HepG2 (cell line): ENCODE measurements around the gene CHAF1B. TPM values are rescaled to one million over a fixed set of nuclear protein-coding genes. Genes with fewer than 3 reads are reported as not detected.

ENCODE experiments used
- ATAC-seq: fragments of 200-7000 bp; cut with Tn5 transposase; 3 replicates; pipeline ENCODE4 v1.9.1; 2020; ENCODE audit warnings: mild to moderate bottlenecking, moderate library complexity
- BruUV-seq: library from RNA; stranded (reverse); fragments of 400-500 nt; replicated peaks from 2 replicates; lab custom pipeline; 2021; lab: Mats Ljungman, UMichigan
- CTCF ChIA-PET: fragments of 300-600 bp; formaldehyde crosslinking; extraction: SDS; loops from one replicate; lab custom pipeline; 2021; ENCODE audit warnings: low total read pairs, inconsistent platforms, low intra/inter-chr PET ratio; lab: Yijun Ruan, JAX
- POLR2A ChIA-PET: fragments of 350-600 bp; sonication (Branson Sonifier 250); formaldehyde crosslinking; loops from one replicate; lab custom pipeline; 2020; ENCODE audit warnings: antibody characterized with exemption, inconsistent platforms; lab: Yijun Ruan, JAX
- DNase-seq: peaks from one replicate; pipeline ENCODE4 v3.0.0-alpha.2; 2015; ENCODE audit warnings: low spot score
- FAIRE-seq: peaks from 3 replicates; lab custom pipeline; 2011; peaks lifted over from hg19 to GRCh38; lab: Jason Lieb, UNC
- H2AFZ ChIP-seq: one replicate; pipeline ENCODE4 v1.6.1; 2011; ENCODE audit warnings: low read length, inconsistent platforms
- H3K27ac ChIP-seq: fragments of 300-600 bp; 3 replicates; pipeline ENCODE4 v1.8.0; 2011; ENCODE audit warnings: mixed run types, mild to moderate bottlenecking, mixed read lengths, low read length, inconsistent platforms; ENCODE audit not compliant: insufficient read depth; ENCODE audit errors: extremely low read length
- H3K27me3 ChIP-seq, 2 experiments: fragments of 200-600 bp in 1 of 2; 2 replicates in 1 of 2; 3 replicates in 1 of 2; pipeline versions ENCODE4 v1.6.0 to v1.8.0; 2011; ENCODE audit warnings: low read length in 2 of 2, mild to moderate bottlenecking in 2 of 2, moderate library complexity in 2 of 2, inconsistent platforms in 1 of 2; ENCODE audit not compliant: insufficient read depth in 2 of 2, control insufficient read depth in 1 of 2
- H3K36me3 ChIP-seq, 2 experiments: fragments of 200-600 bp in 1 of 2; replicated peaks in 1 of 2; 2 replicates in 1 of 2; 3 replicates in 1 of 2; pipeline versions ENCODE4 v1.5.1 to v1.8.0; 2011; ENCODE audit warnings: low read length in 2 of 2, inconsistent platforms in 1 of 2; ENCODE audit not compliant: insufficient read depth in 2 of 2, control insufficient read depth in 1 of 2
- H3K4me1 ChIP-seq: 2 replicates; pipeline ENCODE4 v1.5.1; 2012; ENCODE audit warnings: low read length, inconsistent platforms; ENCODE audit not compliant: insufficient read depth
- H3K4me2 ChIP-seq: 2 replicates; pipeline ENCODE4 v1.6.0; 2011; ENCODE audit warnings: low read depth, low read length, inconsistent platforms
- H3K4me3 ChIP-seq, 3 experiments: fragments of 200-600 bp in 1 of 3; sonication (generic), shearing (Covaris generic) in 1 of 3; replicated peaks in 1 of 3; 2 replicates each; pipeline ENCODE4 v1.5.1; 2011 to 2016; ENCODE audit warnings: low read length in 3 of 3, inconsistent platforms in 2 of 3, low read depth in 2 of 3, mild to moderate bottlenecking in 2 of 3, control low read depth in 1 of 3, mixed read lengths in 1 of 3; ENCODE audit not compliant: insufficient read depth in 1 of 3
- H3K79me2 ChIP-seq: one replicate; pipeline ENCODE4 v1.6.1; 2011; ENCODE audit warnings: low read length, inconsistent platforms; ENCODE audit not compliant: insufficient read depth
- H3K9ac ChIP-seq: 2 replicates; pipeline ENCODE4 v1.6.0; 2011; ENCODE audit warnings: mild to moderate bottlenecking, low read depth, low read length, inconsistent platforms; ENCODE audit not compliant: insufficient read depth
- H3K9me3 ChIP-seq: 2 replicates; pipeline ENCODE4 v1.5.1; 2012; ENCODE audit warnings: mild to moderate bottlenecking, low read length
- H4K20me1 ChIP-seq: 2 replicates; pipeline ENCODE4 v1.6.0; 2011; ENCODE audit warnings: inconsistent platforms, mild to moderate bottlenecking, low read length, moderate library complexity; ENCODE audit not compliant: insufficient read depth
- ATF3 ChIP-seq: sonication (generic); formaldehyde crosslinking; IDR thresholded peaks from 2 replicates; pipeline ENCODE4 v1.4.0; 2020; ENCODE audit warnings: missing genetic modification reagents
- ATF7 ChIP-seq, 2 experiments: fragments of 450-650 bp in 1 of 2; sonication (generic) in 1 of 2; formaldehyde crosslinking in 1 of 2; IDR thresholded peaks; 2 replicates each; pipeline versions ENCODE4 v1.4.0 to v1.6.1; 2016 to 2020; ENCODE audit warnings: antibody characterized with exemption in 1 of 2, mild to moderate bottlenecking in 1 of 2, missing genetic modification reagents in 1 of 2
- HNRNPK ChIP-seq: fragments of 200-400 bp; formaldehyde crosslinking; IDR thresholded peaks from 2 replicates; pipeline ENCODE4 v1.6.1; 2018; ENCODE audit warnings: low read length, low read depth, moderate library complexity, mild to moderate bottlenecking; ENCODE audit not compliant: poor library complexity, severe bottlenecking
- PCBP2 ChIP-seq: fragments of 200-400 bp; formaldehyde crosslinking; optimal IDR thresholded peaks from 2 replicates; pipeline ENCODE3; 2018; ENCODE audit warnings: low read length, low read depth; ENCODE audit not compliant: poor library complexity, severe bottlenecking
- RXRA ChIP-seq: sonication (generic); formaldehyde crosslinking; IDR thresholded peaks from 2 replicates; pipeline ENCODE4 v1.5.1; 2020; ENCODE audit warnings: missing genetic modification reagents
- ZNF775 ChIP-seq: sonication (generic); formaldehyde crosslinking; IDR thresholded peaks from 2 replicates; pipeline ENCODE4 v1.4.0; 2020; ENCODE audit warnings: missing genetic modification reagents, mild to moderate bottlenecking, moderate library complexity, borderline replicate concordance
- WGBS: methylation state at CpG from one replicate; pipeline ENCODE4 v1.1.6; 2017; ENCODE audit warnings: low lambda C conversion rate; 5-methylcytosine and 5-hydroxymethylcytosine counted together
- in situ Hi-C: cut with HindIII; loops from 2 replicates; pipeline ENCODE4 v1.10.0; 2017; ENCODE audit warnings: low pct_unique_long_range_greater_than_20kb; ENCODE audit not compliant: extremely low pct_ligation_motif_present
- intact Hi-C: fragments of 100-400 bp; cut with micrococcal nuclease; formaldehyde crosslinking; loops from one replicate; pipeline ENCODE4 v1.10.0; 2022; ENCODE audit not compliant: unreplicated experiment
- polyA plus RNA-seq, 8 experiments: library from polyadenylated mRNA; depleted of rRNA in 3 of 8; stranded (reverse) in 7 of 8; unstranded in 1 of 8; fragments of >200 nt; fragmentation: Illumina TruSeq in 4 of 8; extraction: Trizol in 4 of 8; gene quantifications; 2 replicates each; pipeline versions ENCODE4 v1.2.1 to v1.2.3, GENCODE V29; 2011 to 2016; ENCODE audit warnings: low read depth in 4 of 8, missing spikeins in 1 of 8, mixed read lengths in 1 of 8; ENCODE audit not compliant: insufficient read depth in 1 of 8
- total RNA-seq, 5 experiments: library from RNA; depleted of rRNA; stranded (reverse); fragments of >200 nt; fragmentation: Illumina TruSeq; extraction: Trizol; gene quantifications; 2 replicates each; pipeline ENCODE4 v1.2.3, GENCODE V29; 2016; ENCODE audit warnings: low read depth in 1 of 5

CHAF1B gene
- total and polyA plus RNA-seq, 2 of the 13 experiments (the other 11 are each of a cell fraction or from before 2014, with no cell fraction given), result 5.1 to 14.1 TPM

- intact Hi-C loops, result no loop called here
- FAIRE-seq (no peak), DNase-seq (no peak)
- H2AFZ ChIP-seq, result no peak overlapping the region
- no peak overlapping the region for H3K27ac ChIP-seq
- TF ChIP-seq ATF3 (no peak), RXRA (CRISPR knock-in tag) (no peak), PCBP2 (no peak), HNRNPK (peak; percentile 92)
- TF ChIP-seq, all 625 proteins: peak for 1
- ChIA-PET CTCF (no interaction called here), POLR2A (no interaction called here)
- in situ Hi-C loops, result no loop called here
- no peaks in the 10 kb centered on the region for H3K79me2 ChIP-seq
- H3K4me2 ChIP-seq, result no peak overlapping the region
- no peaks in the 10 kb centered on the region for H3K9me3 ChIP-seq
- no peaks in the 10 kb centered on the region; a peak in 1 of 5 replicates for H3K27me3 ChIP-seq
- H3K4me1 ChIP-seq, result no peaks in the 10 kb centered on the region
- no peak overlapping the region for H3K9ac ChIP-seq
- 98% methylated on average over 1 of the region's 1 CpG for WGBS
- no TSS peak for BruUV-seq
- H4K20me1 ChIP-seq, result no peaks in the 10 kb centered on the region
- no peak overlapping the region for H3K4me3 ChIP-seq
- no peak for ATAC-seq
- peaks cover 20 to 68% of the 10 kb centered on the region in 2 experiments; a peak in 4 of 5 replicates for H3K36me3 ChIP-seq
Measured at GRCh38 chr21:36344931-36345330, 40.3 kb upstream of the CHAF1B start.

GRCh38 chr21:36347278-36347961 lies 37.8 kb upstream of the CHAF1B start:
- no peak overlapping the region for H2AFZ ChIP-seq
- no peak for ATAC-seq
- 95% methylated on average over 3 of the region's 3 CpGs for WGBS
- ChIA-PET POLR2A (no interaction called here), CTCF (no interaction called here)
- no peak overlapping the region for H3K4me2 ChIP-seq
- no peaks in the 10 kb centered on the region for H3K9me3 ChIP-seq
- H3K9ac ChIP-seq, result no peak overlapping the region
- H3K79me2 ChIP-seq, result no peaks in the 10 kb centered on the region
- in situ Hi-C loops (no loop called here), intact Hi-C loops (no loop called here)
- H3K4me1 ChIP-seq, result no peaks in the 10 kb centered on the region
- H4K20me1 ChIP-seq, result no peaks in the 10 kb centered on the region
- H3K4me3 ChIP-seq, result no peak overlapping the region
- no TSS peak for BruUV-seq
- peak; percentile 56; the same call in 1 of the 2 replicates for TF ChIP-seq ATF7 (IDR thresholded peaks at IDR 0.05)
- TF ChIP-seq ATF7 (CRISPR knock-in tag; IDR thresholded peaks at IDR 0.05), result no peak
- no peak for TF ChIP-seq ZNF775
- H3K27ac ChIP-seq, result no peak overlapping the region
- FAIRE-seq, result no peak
- peaks cover 13 to 67% of the 10 kb centered on the region in 2 experiments; a peak in 4 of 5 replicates for H3K36me3 ChIP-seq
- no peaks in the 10 kb centered on the region; a peak in 1 of 5 replicates for H3K27me3 ChIP-seq
- no peak for DNase-seq
